ENCODE data around the gene ROCK1. TPM values are rescaled to one million over a fixed set of nuclear protein-coding genes. Genes with fewer than 3 reads are reported as not detected.

ROCK1 gene
- total and polyA plus RNA-seq, 9 of the 15 experiments (the other 6 are each of a cell fraction or from before 2014, with no cell fraction given): 7.4 to 28.6 (median 17.7) TPM

DNA sequence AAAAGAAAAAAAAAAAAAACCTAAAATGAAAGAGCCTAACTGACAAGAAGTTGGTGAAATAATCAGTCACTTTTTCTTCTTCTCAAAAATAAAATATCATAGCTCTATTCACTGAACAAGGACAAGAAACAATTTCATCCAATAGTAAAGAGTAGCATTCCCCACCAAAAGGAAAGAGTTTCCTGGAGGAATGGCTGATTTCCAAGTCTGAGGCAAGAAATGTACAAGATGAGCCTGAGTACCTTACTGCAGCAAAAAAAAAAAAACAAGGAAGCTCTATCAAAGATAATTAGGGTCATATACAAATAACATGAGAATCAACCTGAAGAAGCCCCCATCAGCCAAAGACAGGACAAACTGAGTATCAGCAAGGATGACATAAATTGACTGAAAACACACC is 11.5 kb downstream of the ROCK1 start:
- DNase-seq (ENCODE audit: extremely low read depth in 1 of 4, low spot score in 3 of 4) (no peak), FAIRE-seq (no peak), ATAC-seq (no peak)
- in situ Hi-C loops (cut with MboI) (no loop called here), intact Hi-C loops (cut with micrococcal nuclease) (no loop called here)
- no peaks in the 10 kb centered on the region for H3K9me3 ChIP-seq (replicated peaks; ENCODE audit: control insufficient read depth, insufficient read depth, low read depth, low read length)
- CTCF ChIA-PET (ENCODE audit: low intra/inter-chr PET ratio): interaction anchor here (1.1 kb wide), 1 partner anchor 18 kb away, joined by 3 read pairs; no protein-coding TSS in a partner anchor
- H3K79me2 ChIP-seq (ENCODE audit: control insufficient read depth, insufficient read depth, low read length): peaks cover 62% of the 10 kb centered on the region
- no peaks in the 10 kb centered on the region for H4K20me1 ChIP-seq (replicated peaks; ENCODE audit: control insufficient read depth, insufficient read depth, low read length)
- BruUV-seq (replicated peaks): no TSS peak
- H2AFZ ChIP-seq (ENCODE audit: low read depth, low read length): no peak overlapping the region
- H3K4me3 ChIP-seq: no peak overlapping the region
- POLR2A ChIA-PET: interaction anchor here (0.9 to 1.2 kb wide), 3 partner anchors 9 to 15 kb away, joined by 3 read pairs; partner anchors contain the start of gene ROCK1
- H3K36me3 ChIP-seq (ENCODE audit: control insufficient read depth, insufficient read depth, low read length): no peaks in the 10 kb centered on the region
- H3K9ac ChIP-seq (ENCODE audit: insufficient read depth in 1 of 2, low read depth in 2 of 2, low read length in 2 of 2): no peak overlapping the region
- TF ChIP-seq FUS (optimal IDR thresholded peaks at IDR 0.05; ENCODE audit: low read depth, low read length) (no peak), MTA3 (IDR thresholded peaks at IDR 0.05; ENCODE audit: borderline replicate concordance) (no peak), ERF (CRISPR knock-in tag; IDR thresholded peaks at IDR 0.05) (no peak), TGIF2 (CRISPR knock-in tag; IDR thresholded peaks at IDR 0.05) (no peak), SIN3B (IDR thresholded peaks at IDR 0.05; ENCODE audit: low read depth) (no peak), ZNF778 (CRISPR knock-in tag; IDR thresholded peaks at IDR 0.05) (no peak), DIDO1 (tag; IDR thresholded peaks at IDR 0.05; ENCODE audit: low read depth) (no peak)
- TF ChIP-seq, protein P1, sequence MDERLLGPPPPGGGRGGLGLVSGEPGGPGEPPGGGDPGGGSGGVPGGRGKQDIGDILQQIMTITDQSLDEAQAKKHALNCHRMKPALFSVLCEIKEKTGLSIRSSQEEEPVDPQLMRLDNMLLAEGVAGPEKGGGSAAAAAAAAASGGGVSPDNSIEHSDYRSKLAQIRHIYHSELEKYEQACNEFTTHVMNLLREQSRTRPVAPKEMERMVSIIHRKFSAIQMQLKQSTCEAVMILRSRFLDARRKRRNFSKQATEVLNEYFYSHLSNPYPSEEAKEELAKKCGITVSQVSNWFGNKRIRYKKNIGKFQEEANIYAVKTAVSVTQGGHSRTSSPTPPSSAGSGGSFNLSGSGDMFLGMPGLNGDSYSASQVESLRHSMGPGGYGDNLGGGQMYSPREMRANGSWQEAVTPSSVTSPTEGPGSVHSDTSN (CRISPR knock-in tag; IDR thresholded peaks at IDR 0.05; ENCODE audit: low read depth): no peak
- TF ChIP-seq, protein P1 (tag; conservative IDR thresholded peaks at IDR 0.05; ENCODE audit: low read depth): no peak
- no peaks in the 10 kb centered on the region for H3K4me1 ChIP-seq (replicated peaks in 1 of 2; ENCODE audit: control insufficient read depth in 2 of 2, insufficient read depth in 2 of 2, low read length in 2 of 2)
- no peak overlapping the region for H3K27ac ChIP-seq (ENCODE audit: extremely low read depth, low read depth, low read length)
- H3K27me3 ChIP-seq (ENCODE audit: control insufficient read depth in 2 of 2, insufficient read depth in 2 of 2, low read length in 2 of 2): no peaks in the 10 kb centered on the region
- no peak overlapping the region for H3K4me2 ChIP-seq (ENCODE audit: insufficient read depth, low read length)
- H3K9me1 ChIP-seq (ENCODE audit: control insufficient read depth, insufficient read depth, low read length): no peaks in the 10 kb centered on the region
